GM19452 (cell line): ENCODE data around the gene SCN3A.

ENCODE experiments used
- ATAC-seq: cut with Tn5 transposase; IDR thresholded peaks from one replicate; pipeline ENCODE4 v1.9.1; 2021; ENCODE audit not compliant: unreplicated experiment

Gene SCN3A

DNA sequence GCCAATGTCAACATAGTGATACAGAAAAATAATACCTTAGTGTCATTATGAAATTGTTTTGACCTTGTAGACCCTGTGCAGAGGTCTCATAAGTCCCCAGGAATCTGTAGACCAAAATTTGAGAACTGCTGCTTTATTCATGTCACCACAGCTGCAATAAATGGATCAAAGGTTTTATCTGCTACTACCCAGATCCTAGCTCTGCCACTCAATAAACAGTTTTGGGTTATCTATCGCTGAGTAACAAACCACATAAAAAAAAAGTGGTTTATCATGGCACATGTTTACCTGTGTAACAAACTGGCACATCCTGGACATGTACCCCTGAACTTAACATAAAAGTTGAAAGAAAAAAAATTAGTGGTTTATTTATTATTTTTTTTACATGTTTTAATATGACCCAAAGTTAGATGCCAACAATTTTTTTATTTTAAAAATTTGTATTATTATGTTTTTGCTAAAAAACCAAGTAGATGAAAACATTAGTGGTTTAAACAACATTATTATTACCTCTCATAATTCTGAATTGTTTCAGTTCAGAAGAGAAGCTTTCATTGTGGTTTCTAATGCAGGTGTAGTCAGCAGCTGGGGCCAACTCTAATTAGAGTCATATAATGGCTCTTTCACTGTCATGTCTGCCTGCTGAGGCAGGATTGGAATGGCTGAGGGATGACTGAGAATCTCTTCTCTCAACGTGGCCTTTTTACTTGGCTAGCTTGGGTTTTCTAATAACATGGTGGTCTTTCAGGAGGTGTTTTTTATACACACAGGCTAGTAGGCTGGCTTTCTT lies 145.2 kb downstream of the SCN3A start:
- ATAC-seq: no peak

DNA sequence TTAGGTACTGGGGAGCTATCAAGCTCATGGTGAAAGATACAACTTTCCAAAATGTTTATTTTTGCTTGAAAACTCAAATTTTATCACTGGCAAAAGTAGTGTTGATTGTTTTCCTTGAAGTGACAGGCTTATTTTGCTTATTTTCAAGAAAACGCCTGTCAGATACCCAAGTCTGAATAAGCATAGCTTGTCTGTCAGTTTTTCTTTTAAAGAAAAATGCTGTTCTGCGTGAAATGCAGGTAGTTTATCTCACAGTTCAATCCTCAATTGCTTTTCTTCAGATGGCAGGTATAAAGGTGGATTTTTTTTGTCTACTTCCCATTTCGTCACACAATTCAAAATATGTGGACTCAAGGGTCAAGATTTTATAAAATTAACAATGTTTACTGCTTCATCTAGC lies 145.9 kb downstream of the SCN3A start:
- ATAC-seq: no peak

DNA sequence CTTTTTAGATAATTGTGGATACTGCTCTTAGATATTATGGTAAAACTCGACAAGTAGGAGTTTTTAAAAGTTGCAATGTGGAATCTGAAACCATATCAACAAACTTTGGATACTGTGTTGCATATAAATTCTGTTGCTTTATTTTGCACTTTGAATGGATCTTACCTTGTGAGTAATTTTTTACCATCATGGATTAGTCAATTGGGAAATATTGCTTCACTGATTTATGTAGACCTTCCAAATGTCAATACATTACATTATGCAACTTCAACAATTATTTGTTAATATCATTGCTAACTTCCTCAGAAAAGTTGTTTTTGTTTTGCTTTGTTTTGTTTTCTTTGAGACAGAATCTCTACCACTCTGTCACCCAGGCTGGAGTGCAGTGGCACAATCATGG lies 146.5 kb downstream of the SCN3A start:
- no peak for ATAC-seq

GRCh38 chr2:165056564-165056963 lies 147.3 kb downstream of the SCN3A start:
- no peak for ATAC-seq

- no peak for ATAC-seq
These were observed 148.6 kb downstream of the SCN3A start for GRCh38 chr2:165055082-165055851.

DNA sequence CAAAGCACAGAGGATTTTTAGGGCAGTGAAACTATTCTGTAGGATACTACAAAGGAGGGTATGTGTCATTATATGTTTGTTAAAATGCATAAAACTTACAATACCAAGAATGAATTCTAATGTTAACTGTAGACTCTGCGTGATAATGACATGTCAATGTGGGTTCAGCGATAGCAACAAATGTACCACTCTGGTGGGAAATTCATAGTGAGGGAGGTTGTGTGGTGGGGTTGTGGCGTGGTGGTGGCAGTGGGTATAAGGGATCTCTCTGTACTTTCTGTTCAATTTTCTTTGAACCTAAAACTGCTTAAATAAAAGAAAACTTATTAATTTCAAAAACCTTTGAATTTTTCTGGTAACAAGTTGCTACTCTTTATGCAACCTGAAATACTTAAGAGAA lies 149.2 kb downstream of the SCN3A start:
- no peak for ATAC-seq

DNA sequence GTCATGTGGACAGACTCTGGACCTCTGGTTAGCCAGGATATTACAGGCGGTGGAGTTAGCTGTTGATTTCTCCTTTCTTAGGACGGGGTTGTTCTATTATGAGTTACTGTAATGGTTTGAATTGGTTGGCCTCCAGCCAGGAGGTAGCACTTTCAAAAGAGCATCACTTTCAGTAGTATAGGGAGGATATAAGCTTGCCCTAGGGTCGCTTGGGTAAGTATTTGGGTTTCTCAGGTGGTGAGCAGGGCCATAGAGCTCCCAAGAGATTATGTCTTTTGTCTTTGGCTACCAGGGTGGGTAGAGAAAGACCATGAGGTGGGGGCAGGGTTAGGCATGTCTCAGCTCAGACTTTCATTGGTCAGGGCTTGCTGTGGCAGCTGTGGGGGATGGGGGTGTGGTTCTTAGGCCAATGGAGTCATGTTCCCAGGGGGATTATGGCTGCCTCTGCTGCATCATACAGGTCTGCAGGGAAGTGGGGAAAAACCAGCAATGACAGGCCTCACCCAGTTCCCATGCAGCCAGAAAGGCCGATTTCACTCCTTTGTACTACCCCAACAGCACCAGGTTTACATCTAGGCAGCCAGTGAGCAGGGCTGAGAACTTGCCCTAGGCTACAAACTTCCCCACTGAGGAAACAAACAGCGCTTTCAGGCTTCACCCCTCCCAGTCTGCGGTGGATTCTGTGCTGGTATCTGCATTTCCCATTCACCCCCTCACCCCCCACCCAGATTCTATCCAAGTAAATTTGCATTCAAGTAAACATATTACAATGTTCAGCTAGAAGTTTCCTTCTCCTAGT lies 159.1 kb downstream of the SCN3A start:
- no peak for ATAC-seq
